Activated effector memory CD4-positive, alpha-beta T cell treated with anti-CD3 and anti-CD28 coated beads, Interleukin-2, amount 50 U/mL, for 16 hours (primary cell): Measurements from ENCODE around the gene TMEM273.

Experiments used
- DNase-seq: peaks from one replicate; pipeline ENCODE4 v3.0.0-alpha.2; 2020

The TMEM273 gene

GRCh38 chr10:49187950-49188761 is at the start of gene TMEM273:
TMEM273 (minus strand) TSS chr10:49188391; CDS start chr10:49188336, 55 bp downstream.
- peak; percentile 79 for DNase-seq

GRCh38 chr10:49237985-49238384 is 49.8 kb upstream of the TMEM273 start:
- DNase-seq: no peak

GRCh38 chr10:49235392-49235791 is 47.2 kb upstream of the TMEM273 start:
- DNase-seq: no peak

- no peak for DNase-seq
These were observed 43.1 kb upstream of the TMEM273 start for GRCh38 chr10:49231086-49231820.

GRCh38 chr10:49230004-49230403 is 41.8 kb upstream of the TMEM273 start:
- no peak for DNase-seq

- DNase-seq: no peak
These were observed 40.5 kb upstream of the TMEM273 start for GRCh38 chr10:49228677-49229076.

- DNase-seq: no peak
These were observed 39.2 kb upstream of the TMEM273 start for GRCh38 chr10:49227406-49227805.

GRCh38 chr10:49226594-49226993 is 38.4 kb upstream of the TMEM273 start:
- no peak for DNase-seq

- DNase-seq: no peak
These were observed 37.2 kb upstream of the TMEM273 start for GRCh38 chr10:49225218-49225876.

- no peak for DNase-seq
These were observed 35.0 kb upstream of the TMEM273 start for GRCh38 chr10:49223205-49223604.

GRCh38 chr10:49222170-49222569 is 34.0 kb upstream of the TMEM273 start:
- no peak for DNase-seq

GRCh38 chr10:49220679-49221078 is 32.5 kb upstream of the TMEM273 start:
- no peak for DNase-seq

GRCh38 chr10:49220031-49220430 is 31.8 kb upstream of the TMEM273 start:
- DNase-seq: no peak

GRCh38 chr10:49219248-49219647 is 31.1 kb upstream of the TMEM273 start:
- no peak for DNase-seq

GRCh38 chr10:49218480-49218879 is 30.3 kb upstream of the TMEM273 start:
- no peak for DNase-seq

- DNase-seq: no peak
These were observed 29.5 kb upstream of the TMEM273 start for GRCh38 chr10:49217645-49218044.

GRCh38 chr10:49213211-49213610 is 25.0 kb upstream of the TMEM273 start:
- no peak for DNase-seq

- no peak for DNase-seq
These were observed 24.6 kb upstream of the TMEM273 start for GRCh38 chr10:49212783-49213182.

GRCh38 chr10:49212076-49212475 is 23.9 kb upstream of the TMEM273 start:
- DNase-seq: no peak

- no peak for DNase-seq
These were observed 20.8 kb upstream of the TMEM273 start for GRCh38 chr10:49208996-49209395.

- no peak for DNase-seq
These were observed 19.8 kb upstream of the TMEM273 start for GRCh38 chr10:49207936-49208487.

- DNase-seq: no peak
These were observed 18.9 kb upstream of the TMEM273 start for GRCh38 chr10:49207113-49207512.

GRCh38 chr10:49205206-49205605 is 17.0 kb upstream of the TMEM273 start:
- DNase-seq: no peak
